ENCODE results near the gene TMEFF2. TPM values are rescaled to one million over a fixed set of nuclear protein-coding genes. Genes with fewer than 3 reads are reported as not detected.

The TMEFF2 gene
- total and polyA plus RNA-seq, 2 of the 8 experiments (the other 6 are each of a cell fraction or from before 2014, with no cell fraction given) = 0.91 to 3.7 TPM

DNA sequence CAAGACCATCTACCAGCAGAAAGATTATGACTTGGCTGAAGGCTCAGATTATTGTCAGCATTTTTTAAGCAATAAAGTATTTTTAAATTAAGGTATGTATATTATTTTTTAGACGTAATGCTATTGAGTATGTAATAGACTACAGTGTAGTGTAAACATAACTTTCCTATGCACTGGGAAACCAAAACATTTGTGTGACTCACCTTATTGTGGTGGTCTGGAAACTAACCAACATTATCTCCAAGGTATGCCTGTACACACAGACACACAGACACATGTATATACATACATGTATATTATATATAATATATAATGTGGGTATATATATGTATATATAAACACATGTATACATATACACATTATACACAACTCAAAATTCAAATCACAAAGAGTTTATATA is 9.1 kb upstream of the TMEFF2 start (continued):
- TF ChIP-seq, protein P1, sequence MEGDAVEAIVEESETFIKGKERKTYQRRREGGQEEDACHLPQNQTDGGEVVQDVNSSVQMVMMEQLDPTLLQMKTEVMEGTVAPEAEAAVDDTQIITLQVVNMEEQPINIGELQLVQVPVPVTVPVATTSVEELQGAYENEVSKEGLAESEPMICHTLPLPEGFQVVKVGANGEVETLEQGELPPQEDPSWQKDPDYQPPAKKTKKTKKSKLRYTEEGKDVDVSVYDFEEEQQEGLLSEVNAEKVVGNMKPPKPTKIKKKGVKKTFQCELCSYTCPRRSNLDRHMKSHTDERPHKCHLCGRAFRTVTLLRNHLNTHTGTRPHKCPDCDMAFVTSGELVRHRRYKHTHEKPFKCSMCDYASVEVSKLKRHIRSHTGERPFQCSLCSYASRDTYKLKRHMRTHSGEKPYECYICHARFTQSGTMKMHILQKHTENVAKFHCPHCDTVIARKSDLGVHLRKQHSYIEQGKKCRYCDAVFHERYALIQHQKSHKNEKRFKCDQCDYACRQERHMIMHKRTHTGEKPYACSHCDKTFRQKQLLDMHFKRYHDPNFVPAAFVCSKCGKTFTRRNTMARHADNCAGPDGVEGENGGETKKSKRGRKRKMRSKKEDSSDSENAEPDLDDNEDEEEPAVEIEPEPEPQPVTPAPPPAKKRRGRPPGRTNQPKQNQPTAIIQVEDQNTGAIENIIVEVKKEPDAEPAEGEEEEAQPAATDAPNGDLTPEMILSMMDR (IDR thresholded peaks at IDR 0.05; ENCODE audit: control extremely low read depth in 1 of 3, insufficient read depth in 1 of 3, low read depth in 1 of 3, low read length in 3 of 3) = no peak
- TF ChIP-seq ZNF274 (IDR thresholded peaks at IDR 0.05; ENCODE audit: borderline replicate concordance, extremely low read depth, low read length) = no peak
- no peak for TF ChIP-seq CBX8 (IDR thresholded peaks at IDR 0.05; ENCODE audit: borderline replicate concordance, low read depth, low read length)
- TF ChIP-seq GABPA (IDR thresholded peaks at IDR 0.05; ENCODE audit: borderline replicate concordance, insufficient read depth, low read length) = no peak

Measured in H1 (cell line).